ENCODE data around the gene HMGB2.

GRCh38 chr4:173367946-173368345 is 33.8 kb upstream of the HMGB2 start:
- TF ChIP-seq CTCF (IDR thresholded peaks at IDR 0.05; ENCODE audit: poor library complexity, severe bottlenecking) (no peak), TAF1 (IDR thresholded peaks at IDR 0.05; ENCODE audit: low read depth) (no peak), REST (IDR thresholded peaks at IDR 0.05; ENCODE audit: borderline replicate concordance) (no peak), EP300 (conservative IDR thresholded peaks at IDR 0.05; ENCODE audit: poor library complexity, severe bottlenecking) (no peak)
